IPS-15b (cell line): ENCODE data around the gene HMGXB4.

Experiments used
- H3K27me3 ChIP-seq: one replicate; pipeline ENCODE4 v1.6.1; 2013; ENCODE audit warnings: low read length; ENCODE audit not compliant: control insufficient read depth, insufficient read depth
- H3K36me3 ChIP-seq: one replicate; pipeline ENCODE4 v1.6.1; 2013; ENCODE audit warnings: low read length; ENCODE audit not compliant: control insufficient read depth, insufficient read depth
- H3K4me1 ChIP-seq: one replicate; pipeline ENCODE4 v1.6.1; 2013; ENCODE audit warnings: mild to moderate bottlenecking, low read length; ENCODE audit not compliant: control insufficient read depth, insufficient read depth
- H3K4me3 ChIP-seq: one replicate; pipeline ENCODE4 v1.5.1; 2013; ENCODE audit warnings: low read depth, low read length
- H3K9ac ChIP-seq: one replicate; pipeline ENCODE4 v1.6.1; 2013; ENCODE audit warnings: low read depth, mild to moderate bottlenecking, low read length
- H3K9me3 ChIP-seq: one replicate; pipeline ENCODE4 v1.6.1; 2013; ENCODE audit warnings: mild to moderate bottlenecking, low read length; ENCODE audit not compliant: control insufficient read depth, insufficient read depth

The HMGXB4 gene

GRCh38 chr22:35313311-35314121 is 56.2 kb downstream of the HMGXB4 start:
- Histone ChIP-seq H3K36me3 (peaks cover 5% of the 10 kb centered on the region), H3K4me1 (peaks cover 2% of the 10 kb centered on the region), H3K9me3 (no peaks in the 10 kb centered on the region), H3K27me3 (no peaks in the 10 kb centered on the region), H3K9ac (no peak overlapping the region), H3K4me3 (no peak overlapping the region)

DNA sequence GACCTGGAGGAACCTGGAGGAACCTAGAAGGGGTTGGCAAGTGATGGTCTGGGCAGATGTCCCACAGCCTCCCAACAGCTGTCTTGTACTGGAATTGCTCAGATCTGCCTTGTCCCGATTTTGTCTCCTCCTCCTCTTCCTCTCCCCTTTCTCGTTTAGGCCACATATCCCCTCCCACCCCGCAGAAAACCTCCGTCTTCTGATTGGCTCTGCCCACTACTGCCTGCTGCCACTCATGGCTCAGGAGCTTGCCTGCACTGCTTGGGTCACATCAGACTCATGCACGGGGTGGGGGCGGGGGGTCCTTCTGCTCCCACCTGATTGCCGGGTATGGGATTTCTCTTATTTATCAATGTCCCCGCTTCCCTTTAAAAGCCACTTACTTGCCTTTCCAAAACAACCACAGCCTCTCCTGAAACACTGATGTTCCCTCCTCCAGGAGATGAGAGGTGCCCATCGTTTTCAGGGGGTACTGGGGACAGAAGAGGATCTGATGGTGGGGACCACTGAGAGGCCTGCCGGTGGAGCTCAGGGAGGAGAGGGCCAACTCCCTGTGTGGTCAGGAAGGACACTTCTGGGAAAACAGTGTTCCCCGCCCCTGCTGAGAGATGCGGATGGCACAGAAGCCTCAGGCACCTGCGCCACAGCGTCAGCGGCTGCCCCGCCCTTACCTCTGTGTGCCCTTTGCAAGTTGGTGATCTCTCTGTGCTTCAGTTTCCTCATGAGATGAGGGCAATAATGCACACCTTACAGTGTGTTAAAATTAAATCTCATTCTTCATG is 57.1 kb downstream of the HMGXB4 start:
- Histone ChIP-seq H3K27me3 (no peaks in the 10 kb centered on the region), H3K4me1 (peaks cover 2% of the 10 kb centered on the region), H3K9me3 (no peaks in the 10 kb centered on the region), H3K9ac (no peak overlapping the region), H3K36me3 (peaks cover 5% of the 10 kb centered on the region), H3K4me3 (no peak overlapping the region)

- Histone ChIP-seq H3K27me3 (no peaks in the 10 kb centered on the region), H3K9me3 (no peaks in the 10 kb centered on the region), H3K4me3 (no peak overlapping the region), H3K9ac (peak overlapping the region; percentile 24), H3K36me3 (peaks cover 5% of the 10 kb centered on the region), H3K4me1 (peaks cover 2% of the 10 kb centered on the region)
Observed at GRCh38 chr22:35315141-35315854, 58.0 kb downstream of the HMGXB4 start.

- Histone ChIP-seq H3K27me3 (no peaks in the 10 kb centered on the region), H3K4me1 (peaks cover 2% of the 10 kb centered on the region), H3K9me3 (no peaks in the 10 kb centered on the region), H3K4me3 (no peak overlapping the region), H3K9ac (no peak overlapping the region), H3K36me3 (peaks cover 5% of the 10 kb centered on the region)
Observed at GRCh38 chr22:35315855-35316745, 58.8 kb downstream of the HMGXB4 start.

DNA sequence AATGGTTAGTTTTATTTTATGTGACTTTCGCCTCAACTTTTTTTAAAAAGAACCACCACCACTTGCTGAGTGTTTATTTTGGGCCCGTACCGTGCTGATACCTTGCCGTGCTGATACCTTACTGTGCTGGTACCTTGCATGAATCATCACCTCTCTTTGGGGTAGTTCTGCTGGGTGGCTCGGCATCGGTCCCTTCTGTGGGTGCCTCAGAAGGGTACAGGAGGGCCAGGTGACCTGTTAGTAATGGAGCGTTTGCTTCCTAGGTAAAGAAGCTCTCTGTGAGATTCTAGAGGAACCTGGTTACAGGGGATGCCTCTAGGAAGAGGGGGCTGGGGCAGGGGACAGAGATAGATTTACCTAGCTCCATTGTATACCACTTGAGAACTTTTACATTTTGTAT is 59.5 kb downstream of the HMGXB4 start:
- H3K4me3 ChIP-seq, result no peak overlapping the region
- H3K9ac ChIP-seq, result no peak overlapping the region
- H3K27me3 ChIP-seq, result no peaks in the 10 kb centered on the region
- H3K4me1 ChIP-seq, result peaks cover 2% of the 10 kb centered on the region
- H3K9me3 ChIP-seq, result no peaks in the 10 kb centered on the region
- peaks cover 5% of the 10 kb centered on the region for H3K36me3 ChIP-seq

GRCh38 chr22:35317680-35318290 is 60.5 kb downstream of the HMGXB4 start:
- no peak overlapping the region for H3K9ac ChIP-seq
- H3K4me1 ChIP-seq, result peaks cover 2% of the 10 kb centered on the region
- peaks cover 7% of the 10 kb centered on the region for H3K36me3 ChIP-seq
- H3K27me3 ChIP-seq, result no peaks in the 10 kb centered on the region
- H3K4me3 ChIP-seq, result no peak overlapping the region
- H3K9me3 ChIP-seq, result no peaks in the 10 kb centered on the region

- no peak overlapping the region for H3K4me3 ChIP-seq
- peaks cover 2% of the 10 kb centered on the region for H3K4me1 ChIP-seq
- peaks cover 11% of the 10 kb centered on the region for H3K36me3 ChIP-seq
- no peaks in the 10 kb centered on the region for H3K9me3 ChIP-seq
- H3K9ac ChIP-seq, result no peak overlapping the region
- H3K27me3 ChIP-seq, result no peaks in the 10 kb centered on the region
Observed at GRCh38 chr22:35318346-35319215, 61.3 kb downstream of the HMGXB4 start.

GRCh38 chr22:35319244-35319985 is 62.1 kb downstream of the HMGXB4 start:
- no peaks in the 10 kb centered on the region for H3K9me3 ChIP-seq
- H3K4me1 ChIP-seq, result no peaks in the 10 kb centered on the region
- H3K4me3 ChIP-seq, result no peak overlapping the region
- H3K27me3 ChIP-seq, result no peaks in the 10 kb centered on the region
- H3K9ac ChIP-seq, result no peak overlapping the region
- peaks cover 16% of the 10 kb centered on the region for H3K36me3 ChIP-seq

- H3K27me3 ChIP-seq, result no peaks in the 10 kb centered on the region
- no peak overlapping the region for H3K9ac ChIP-seq
- H3K36me3 ChIP-seq, result peaks cover 30% of the 10 kb centered on the region
- no peaks in the 10 kb centered on the region for H3K9me3 ChIP-seq
- no peak overlapping the region for H3K4me3 ChIP-seq
- H3K4me1 ChIP-seq, result no peaks in the 10 kb centered on the region
Observed at GRCh38 chr22:35322126-35322525, 64.8 kb downstream of the HMGXB4 start.

DNA sequence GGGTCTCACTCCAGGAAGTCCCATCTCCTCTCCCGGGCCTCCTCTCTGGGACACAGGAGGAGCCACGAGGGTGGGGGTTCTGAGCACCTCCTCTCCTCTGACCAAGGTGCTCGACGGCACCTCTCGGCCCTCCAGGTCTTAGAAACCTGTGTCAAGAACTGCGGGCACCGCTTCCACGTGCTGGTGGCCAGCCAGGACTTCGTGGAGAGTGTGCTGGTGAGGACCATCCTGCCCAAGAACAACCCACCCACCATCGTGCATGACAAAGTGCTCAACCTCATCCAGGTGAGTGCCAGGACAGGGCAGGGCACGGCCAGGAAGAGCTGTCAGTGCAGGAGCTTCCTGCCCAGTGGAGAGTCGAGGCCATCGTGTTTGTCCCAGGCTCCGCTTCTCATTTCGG is 65.6 kb downstream of the HMGXB4 start:
- Histone ChIP-seq H3K27me3 (no peaks in the 10 kb centered on the region), H3K4me3 (no peak overlapping the region), H3K36me3 (peaks cover 35% of the 10 kb centered on the region), H3K4me1 (no peaks in the 10 kb centered on the region), H3K9me3 (no peaks in the 10 kb centered on the region), H3K9ac (no peak overlapping the region)
